PC-3 (cell line): ENCODE data around the gene EVC. TPM values are rescaled to one million over a fixed set of nuclear protein-coding genes. Genes with fewer than 3 reads are reported as not detected.

Experiments used
- ATAC-seq: fragments of 200-7000 bp; cut with Tn5 transposase; 2 replicates; pipeline ENCODE4 v1.9.1; 2020; ENCODE audit warnings: mild to moderate bottlenecking, moderate library complexity
- BruUV-seq: library from RNA; stranded (reverse); fragments of 400-500 nt; replicated peaks from 2 replicates; lab custom pipeline; 2021; lab: Mats Ljungman, UMichigan
- CTCF ChIA-PET: fragments of 300-600 bp; sonication (Branson Sonifier 250); formaldehyde crosslinking; loops from one replicate; lab custom pipeline; 2022; ENCODE audit warnings: antibody characterized with exemption; lab: Charles Lee
- POLR2A ChIA-PET: fragments of 300-600 bp; sonication (Branson Sonifier 250); formaldehyde crosslinking; loops from one replicate; lab custom pipeline; 2022; ENCODE audit warnings: antibody characterized with exemption; ENCODE audit not compliant: unreplicated experiment; lab: Charles Lee
- DNase-seq: peaks from one replicate; pipeline ENCODE4 v3.0.0-alpha.2; 2015
- H2AFZ ChIP-seq: fragments of 300-600 bp; sonication (generic); 2 replicates; pipeline ENCODE4 v1.6.0; 2016; ENCODE audit warnings: antibody characterized with exemption, low read length
- H3F3A ChIP-seq: fragments of 300-600 bp; sonication (generic); one replicate; pipeline ENCODE4 v1.6.0; 2017; ENCODE audit warnings: antibody characterized with exemption, low read length, control low read depth, mild to moderate bottlenecking; ENCODE audit not compliant: unreplicated experiment
- H3K27ac ChIP-seq: fragments of 300-600 bp; sonication (generic); 2 replicates; pipeline ENCODE4 v1.5.1; 2016; ENCODE audit warnings: mild to moderate bottlenecking, low read length
- H3K27me3 ChIP-seq: fragments of 300-600 bp; sonication (generic); 2 replicates; pipeline ENCODE4 v1.6.1; 2016; ENCODE audit warnings: low read length, mixed read lengths
- H3K36me3 ChIP-seq: fragments of 300-600 bp; sonication (generic); 2 replicates; pipeline ENCODE4 v1.6.1; 2016; ENCODE audit warnings: low read depth, mixed run types, low read length, mixed read lengths
- H3K4me1 ChIP-seq: fragments of 300-600 bp; sonication (generic); 2 replicates; pipeline ENCODE4 v1.5.1; 2016; ENCODE audit warnings: low read length; ENCODE audit not compliant: insufficient read depth
- H3K4me2 ChIP-seq: fragments of 300-600 bp; sonication (generic); 2 replicates; pipeline ENCODE4 v1.6.0; 2016; ENCODE audit warnings: low read length
- H3K4me3 ChIP-seq: fragments of 300-600 bp; sonication (generic); 2 replicates; pipeline ENCODE4 v1.5.1; 2016; ENCODE audit warnings: mild to moderate bottlenecking, low read length, mixed read lengths
- H3K79me2 ChIP-seq: fragments of 300-600 bp; sonication (generic); 2 replicates; pipeline ENCODE4 v1.6.1; 2017; ENCODE audit warnings: low read length, mixed read lengths
- H3K9ac ChIP-seq: fragments of 300-600 bp; sonication (generic); 2 replicates; pipeline ENCODE4 v1.6.0; 2016; ENCODE audit warnings: mild to moderate bottlenecking, low read length
- H3K9me2 ChIP-seq: fragments of 300-600 bp; sonication (generic); replicated peaks from 2 replicates; pipeline ENCODE4 v1.6.1; 2016; ENCODE audit warnings: mixed run types, low read length, mixed read lengths
- H3K9me3 ChIP-seq: fragments of 300-600 bp; sonication (generic); 2 replicates; pipeline ENCODE4 v1.6.1; 2016; ENCODE audit warnings: low read length, mixed read lengths
- H4K20me1 ChIP-seq: fragments of 300-600 bp; sonication (generic); 2 replicates; pipeline ENCODE4 v1.6.1; 2016; ENCODE audit warnings: low read length, mixed read lengths
- CTCF ChIP-seq: fragments of 300-600 bp; sonication (generic); conservative IDR thresholded peaks from 2 replicates; pipeline ENCODE4 v1.5.1; 2017; ENCODE audit warnings: antibody characterized with exemption, low read depth, mild to moderate bottlenecking, low read length
- EZH2 ChIP-seq: fragments of 300-600 bp; sonication (generic); IDR thresholded peaks from one replicate; pipeline ENCODE4 v1.6.1; 2017; ENCODE audit warnings: antibody characterized with exemption, mild to moderate bottlenecking, low read length; ENCODE audit not compliant: unreplicated experiment
- EZH2phosphoT487 ChIP-seq: fragments of 300-600 bp; sonication (generic); IDR thresholded peaks from 2 replicates; pipeline ENCODE4 v1.6.1; 2018; ENCODE audit warnings: mild to moderate bottlenecking, antibody characterized with exemption, low read length, borderline replicate concordance
- intact Hi-C: fragments of 100-400 bp; cut with micrococcal nuclease; formaldehyde crosslinking; loops from 2 replicates; pipeline ENCODE4 v1.9.0; 2023
- total RNA-seq: library from RNA; depleted of rRNA; stranded (reverse); fragments of >200 nt; gene quantifications from 2 replicates; pipeline ENCODE4 v1.2.3, GENCODE V29; 2014

EVC gene
- total RNA-seq, 1 experiment from 2014 or later = 22.7 TPM

- DNase-seq (no peak), ATAC-seq (no peak)
- POLR2A ChIA-PET = no interaction called here
- CTCF ChIA-PET = no interaction called here
- Histone ChIP-seq H3K9me3 (no peaks in the 10 kb centered on the region), H4K20me1 (no peaks in the 10 kb centered on the region), H3K27me3 (no peaks in the 10 kb centered on the region), H3K4me3 (no peak overlapping the region), H3K36me3 (peaks cover 5% of the 10 kb centered on the region; the same call in 1 of the 2 replicates), H3K9ac (no peak overlapping the region), H3F3A (no peaks in the 10 kb centered on the region), H3K4me2 (no peak overlapping the region), H3K79me2 (no peaks in the 10 kb centered on the region), H2AFZ (no peak overlapping the region), H3K9me2 (no peaks in the 10 kb centered on the region), H3K27ac (no peak overlapping the region), H3K4me1 (no peaks in the 10 kb centered on the region)
- intact Hi-C loops = no loop called here
- no TSS peak for BruUV-seq
- TF ChIP-seq EZH2 (no peak), CTCF (no peak), EZH2phosphoT487 (no peak)
Observed at GRCh38 chr4:5804656-5805055, 93.7 kb downstream of the EVC start.

- CTCF ChIA-PET = no interaction called here
Observed at GRCh38 chr4:5805270-5805669, 94.3 kb downstream of the EVC start.

More at GRCh38 chr4:5805270-5805669, 94.3 kb downstream of the EVC start:
- H3K27ac ChIP-seq = no peak overlapping the region
- no peaks in the 10 kb centered on the region for H3K9me2 ChIP-seq
- no peak for DNase-seq
- peaks cover 10% of the 10 kb centered on the region; the same call in 1 of the 2 replicates for H3K36me3 ChIP-seq
- no TSS peak for BruUV-seq
- H3K79me2 ChIP-seq = no peaks in the 10 kb centered on the region
- no peaks in the 10 kb centered on the region for H3F3A ChIP-seq
- no peaks in the 10 kb centered on the region for H3K27me3 ChIP-seq
- H2AFZ ChIP-seq = no peak overlapping the region
- H3K4me2 ChIP-seq = no peak overlapping the region
- no peak overlapping the region for H3K4me3 ChIP-seq
- intact Hi-C loops = no loop called here
- H3K4me1 ChIP-seq = no peaks in the 10 kb centered on the region
- H3K9ac ChIP-seq = no peak overlapping the region
- TF ChIP-seq EZH2 = no peak
- no peak for TF ChIP-seq EZH2phosphoT487
- no peak for TF ChIP-seq CTCF
- ATAC-seq = no peak
- no peaks in the 10 kb centered on the region for H4K20me1 ChIP-seq
- POLR2A ChIA-PET = no interaction called here
- no peaks in the 10 kb centered on the region for H3K9me3 ChIP-seq
